ENCODE results near the gene C20orf204. TPM values are rescaled to one million over a fixed set of nuclear protein-coding genes. Genes with fewer than 3 reads are reported as not detected.

The C20orf204 gene
- total and polyA plus RNA-seq, 4 donors, result 0.07 to 0.59 (median 0.12) TPM

DNA sequence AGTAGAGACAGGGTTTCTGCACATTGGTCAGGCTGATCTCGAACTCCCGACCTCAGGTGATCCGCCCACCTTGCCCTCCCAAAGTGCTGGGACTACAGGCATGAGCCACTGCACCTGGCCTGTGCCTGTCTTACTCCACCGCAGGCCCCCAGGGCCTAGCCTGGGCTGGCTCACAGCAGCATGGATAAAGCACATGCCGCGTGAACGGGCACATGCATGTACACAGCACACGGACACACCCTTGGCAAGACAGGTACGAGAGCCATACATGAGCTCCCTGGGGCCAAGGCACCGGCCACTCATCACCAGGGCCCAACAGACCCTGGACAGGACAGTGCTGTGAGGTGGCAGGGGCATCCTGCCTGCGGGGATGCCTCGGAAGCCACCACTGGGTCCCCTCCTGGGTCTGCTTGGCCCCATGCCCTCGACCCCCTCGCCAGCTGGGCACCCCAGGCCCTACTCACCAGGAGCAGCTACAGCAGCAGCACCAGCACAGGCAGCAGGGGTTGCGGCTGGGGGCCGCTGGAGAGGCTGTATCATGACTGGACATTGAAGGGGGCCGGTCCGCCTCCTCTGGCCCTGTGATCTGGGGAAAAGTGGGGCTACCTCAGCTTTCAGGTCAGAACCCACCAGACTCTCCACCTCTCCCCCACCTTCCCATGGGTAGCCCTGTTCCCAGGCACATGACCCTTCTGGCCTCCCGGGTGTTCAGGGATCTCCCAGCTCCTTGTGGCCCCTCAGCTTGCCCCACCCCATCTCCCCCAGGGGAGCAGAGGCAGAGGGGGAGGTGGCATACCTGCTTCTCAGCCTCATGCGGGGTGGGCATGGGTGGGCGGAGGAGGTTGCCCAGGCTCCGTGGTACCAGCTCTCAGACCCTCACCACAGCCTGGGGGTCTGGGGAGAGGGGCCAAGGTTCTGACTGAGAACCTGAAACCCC is 40.3 kb downstream of the C20orf204 start:
- TF ChIP-seq, protein P1, sequence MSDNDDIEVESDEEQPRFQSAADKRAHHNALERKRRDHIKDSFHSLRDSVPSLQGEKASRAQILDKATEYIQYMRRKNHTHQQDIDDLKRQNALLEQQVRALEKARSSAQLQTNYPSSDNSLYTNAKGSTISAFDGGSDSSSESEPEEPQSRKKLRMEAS (IDR thresholded peaks at IDR 0.05), result no peak
- Histone ChIP-seq H3K9me3 (ENCODE audit: control insufficient read depth in 4 of 4, low read length in 3 of 4) (no peaks in the 10 kb centered on the region), H3K4me1 (ENCODE audit: control insufficient read depth in 4 of 4, insufficient read depth in 4 of 4, low read length in 3 of 4) (peaks cover 7 to 19% (median 10%) of the 10 kb centered on the region in 4 donors), H3K36me3 (ENCODE audit: control insufficient read depth in 4 of 4, insufficient read depth in 3 of 4, low read depth in 1 of 4, low read length in 3 of 4) (peaks cover 0 to 10% (median 0%) of the 10 kb centered on the region in 4 donors), H3K27ac (ENCODE audit: low read depth in 1 of 2, low read length in 2 of 2) (no peak overlapping the region), H3K27me3 (ENCODE audit: control insufficient read depth in 4 of 4, insufficient read depth in 4 of 4, low read length in 3 of 4) (no peaks in the 10 kb centered on the region), H3K4me3 (ENCODE audit: low read depth in 1 of 3, low read length in 3 of 3) (peak overlapping the region in 1 of 3 donors; percentile 15), H3K9ac (ENCODE audit: low read depth in 1 of 2, low read length in 2 of 2) (no peak overlapping the region)
- WGBS, result 94% methylated on average over 22 of the region's 22 CpGs
- no peak for DNase-seq (ENCODE audit: low spot score)

DNA sequence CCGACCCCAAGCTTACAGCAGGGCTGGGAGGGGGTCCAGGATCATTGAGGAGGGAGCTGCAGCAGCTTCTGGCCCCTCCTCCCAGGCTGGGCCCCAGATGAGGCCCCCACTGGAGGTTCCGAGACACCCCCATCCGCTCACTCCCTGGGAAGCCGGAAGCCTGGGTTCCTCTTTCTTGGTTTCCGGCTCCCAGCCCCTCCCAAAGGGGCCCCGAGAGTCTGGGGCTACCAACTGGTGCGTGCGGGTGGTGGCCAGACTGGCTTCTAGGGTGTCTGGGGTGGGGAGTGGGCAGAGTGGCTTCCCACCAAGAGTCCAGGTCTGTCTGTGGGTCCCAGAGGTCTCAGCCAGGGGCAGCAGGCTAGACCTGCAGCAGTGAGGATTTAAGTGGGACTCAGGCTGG is 41.1 kb downstream of the C20orf204 start:
- Histone ChIP-seq H3K27ac (ENCODE audit: low read depth in 1 of 2, low read length in 2 of 2) (peak overlapping the region; percentile 41 to 58), H3K9ac (ENCODE audit: low read depth in 1 of 2, low read length in 2 of 2) (no peak overlapping the region), H3K36me3 (ENCODE audit: control insufficient read depth in 4 of 4, insufficient read depth in 3 of 4, low read depth in 1 of 4, low read length in 3 of 4) (peaks cover 0 to 9% (median 0%) of the 10 kb centered on the region in 4 donors), H3K9me3 (ENCODE audit: control insufficient read depth in 4 of 4, low read length in 3 of 4) (no peaks in the 10 kb centered on the region), H3K27me3 (ENCODE audit: control insufficient read depth in 4 of 4, insufficient read depth in 4 of 4, low read length in 3 of 4) (no peaks in the 10 kb centered on the region), H3K4me3 (ENCODE audit: low read depth in 1 of 3, low read length in 3 of 3) (peak overlapping the region in 1 of 3 donors; percentile 26), H3K4me1 (ENCODE audit: control insufficient read depth in 4 of 4, insufficient read depth in 4 of 4, low read length in 3 of 4) (peaks cover 7 to 19% (median 10%) of the 10 kb centered on the region in 4 donors)
- DNase-seq (ENCODE audit: low spot score), result no peak
- TF ChIP-seq FOXA2 (IDR thresholded peaks at IDR 0.05), result no peak
- TF ChIP-seq JUND (IDR thresholded peaks at IDR 0.05), result no peak
- TF ChIP-seq NR2F2 (IDR thresholded peaks at IDR 0.05), result no peak
- TF ChIP-seq, protein P2, sequence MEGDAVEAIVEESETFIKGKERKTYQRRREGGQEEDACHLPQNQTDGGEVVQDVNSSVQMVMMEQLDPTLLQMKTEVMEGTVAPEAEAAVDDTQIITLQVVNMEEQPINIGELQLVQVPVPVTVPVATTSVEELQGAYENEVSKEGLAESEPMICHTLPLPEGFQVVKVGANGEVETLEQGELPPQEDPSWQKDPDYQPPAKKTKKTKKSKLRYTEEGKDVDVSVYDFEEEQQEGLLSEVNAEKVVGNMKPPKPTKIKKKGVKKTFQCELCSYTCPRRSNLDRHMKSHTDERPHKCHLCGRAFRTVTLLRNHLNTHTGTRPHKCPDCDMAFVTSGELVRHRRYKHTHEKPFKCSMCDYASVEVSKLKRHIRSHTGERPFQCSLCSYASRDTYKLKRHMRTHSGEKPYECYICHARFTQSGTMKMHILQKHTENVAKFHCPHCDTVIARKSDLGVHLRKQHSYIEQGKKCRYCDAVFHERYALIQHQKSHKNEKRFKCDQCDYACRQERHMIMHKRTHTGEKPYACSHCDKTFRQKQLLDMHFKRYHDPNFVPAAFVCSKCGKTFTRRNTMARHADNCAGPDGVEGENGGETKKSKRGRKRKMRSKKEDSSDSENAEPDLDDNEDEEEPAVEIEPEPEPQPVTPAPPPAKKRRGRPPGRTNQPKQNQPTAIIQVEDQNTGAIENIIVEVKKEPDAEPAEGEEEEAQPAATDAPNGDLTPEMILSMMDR (IDR thresholded peaks at IDR 0.05; ENCODE audit: low read depth, low read length, missing input control), result no peak
- TF ChIP-seq HNF4A (conservative IDR thresholded peaks at IDR 0.05), result no peak
- TF ChIP-seq HNF4G (IDR thresholded peaks at IDR 0.05), result no peak
- TF ChIP-seq TAF1 (conservative IDR thresholded peaks at IDR 0.05), result no peak
- 90% methylated on average over 8 of the region's 8 CpGs for WGBS

DNA sequence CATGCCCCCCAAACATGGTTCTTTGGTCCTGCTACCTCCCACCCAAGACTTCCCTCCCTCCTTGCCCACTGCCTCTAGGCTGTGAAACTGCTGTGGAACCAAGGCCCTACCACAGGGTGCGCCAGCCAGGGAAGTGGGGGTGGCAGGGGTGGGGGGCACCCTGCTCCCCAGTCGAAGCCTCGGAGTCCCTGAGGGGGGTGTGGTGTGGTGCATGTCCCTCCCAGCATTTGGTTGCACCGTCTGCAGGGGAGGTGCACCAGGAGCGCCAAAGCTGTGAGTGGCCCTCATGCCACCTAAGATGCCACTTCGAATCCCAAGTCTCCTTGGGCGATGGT is 41.5 kb downstream of the C20orf204 start:
- Histone ChIP-seq H3K4me3 (ENCODE audit: low read depth in 1 of 3, low read length in 3 of 3) (peak overlapping the region in 2 of 3 donors; percentile 15 to 26), H3K9me3 (ENCODE audit: control insufficient read depth in 4 of 4, low read length in 3 of 4) (no peaks in the 10 kb centered on the region), H3K4me1 (ENCODE audit: control insufficient read depth in 4 of 4, insufficient read depth in 4 of 4, low read length in 3 of 4) (peaks cover 7 to 22% (median 10%) of the 10 kb centered on the region in 4 donors), H3K9ac (ENCODE audit: low read depth in 1 of 2, low read length in 2 of 2) (no peak overlapping the region), H3K27ac (ENCODE audit: low read depth in 1 of 2, low read length in 2 of 2) (peak overlapping the region; percentile 41 to 58), H3K36me3 (ENCODE audit: control insufficient read depth in 4 of 4, insufficient read depth in 3 of 4, low read depth in 1 of 4, low read length in 3 of 4) (peaks cover 0 to 6% (median 0%) of the 10 kb centered on the region in 4 donors), H3K27me3 (ENCODE audit: control insufficient read depth in 4 of 4, insufficient read depth in 4 of 4, low read length in 3 of 4) (no peaks in the 10 kb centered on the region)
- DNase-seq (ENCODE audit: low spot score), result no peak
- WGBS, result 77% methylated on average over 7 of the region's 7 CpGs
- TF ChIP-seq, protein P3, sequence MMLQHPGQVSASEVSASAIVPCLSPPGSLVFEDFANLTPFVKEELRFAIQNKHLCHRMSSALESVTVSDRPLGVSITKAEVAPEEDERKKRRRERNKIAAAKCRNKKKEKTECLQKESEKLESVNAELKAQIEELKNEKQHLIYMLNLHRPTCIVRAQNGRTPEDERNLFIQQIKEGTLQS (IDR thresholded peaks at IDR 0.05), result no peak
- TF ChIP-seq HNF4G (IDR thresholded peaks at IDR 0.05), result no peak
- TF ChIP-seq RAD21 (IDR thresholded peaks at IDR 0.05), result no peak
- no peak for TF ChIP-seq TAF1 (conservative IDR thresholded peaks at IDR 0.05)
- TF ChIP-seq FOXA2 (IDR thresholded peaks at IDR 0.05), result no peak
- TF ChIP-seq GABPA (IDR thresholded peaks at IDR 0.05 in 1 of 2, conservative IDR thresholded peaks at IDR 0.05 in 1 of 2), result no peak
- TF ChIP-seq HNF4A (conservative IDR thresholded peaks at IDR 0.05), result no peak
- TF ChIP-seq FOXA1 (IDR thresholded peaks at IDR 0.05), result no peak
- no peak for TF ChIP-seq SP1 (IDR thresholded peaks at IDR 0.05)
- TF ChIP-seq, protein P1 (IDR thresholded peaks at IDR 0.05), result no peak
- no peak for TF ChIP-seq JUND (IDR thresholded peaks at IDR 0.05)
- TF ChIP-seq EGR1 (IDR thresholded peaks at IDR 0.05; ENCODE audit: low read depth in 2 of 2), result no peak
- TF ChIP-seq NR2F2 (IDR thresholded peaks at IDR 0.05), result no peak
- TF ChIP-seq, protein P2 (IDR thresholded peaks at IDR 0.05; ENCODE audit: low read depth, low read length, missing input control), result no peak
- TF ChIP-seq, protein P4, sequence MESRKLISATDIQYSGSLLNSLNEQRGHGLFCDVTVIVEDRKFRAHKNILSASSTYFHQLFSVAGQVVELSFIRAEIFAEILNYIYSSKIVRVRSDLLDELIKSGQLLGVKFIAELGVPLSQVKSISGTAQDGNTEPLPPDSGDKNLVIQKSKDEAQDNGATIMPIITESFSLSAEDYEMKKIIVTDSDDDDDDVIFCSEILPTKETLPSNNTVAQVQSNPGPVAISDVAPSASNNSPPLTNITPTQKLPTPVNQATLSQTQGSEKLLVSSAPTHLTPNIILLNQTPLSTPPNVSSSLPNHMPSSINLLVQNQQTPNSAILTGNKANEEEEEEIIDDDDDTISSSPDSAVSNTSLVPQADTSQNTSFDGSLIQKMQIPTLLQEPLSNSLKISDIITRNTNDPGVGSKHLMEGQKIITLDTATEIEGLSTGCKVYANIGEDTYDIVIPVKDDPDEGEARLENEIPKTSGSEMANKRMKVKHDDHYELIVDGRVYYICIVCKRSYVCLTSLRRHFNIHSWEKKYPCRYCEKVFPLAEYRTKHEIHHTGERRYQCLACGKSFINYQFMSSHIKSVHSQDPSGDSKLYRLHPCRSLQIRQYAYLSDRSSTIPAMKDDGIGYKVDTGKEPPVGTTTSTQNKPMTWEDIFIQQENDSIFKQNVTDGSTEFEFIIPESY (IDR thresholded peaks at IDR 0.05), result no peak
- no peak for TF ChIP-seq RXRA (IDR thresholded peaks at IDR 0.05)
